HepG2 (cell line): ENCODE measurements around the gene RAPGEFL1. TPM values are rescaled to one million over a fixed set of nuclear protein-coding genes. Genes with fewer than 3 reads are reported as not detected.

Source experiments
- ELF3 ChIP-seq: IDR thresholded peaks from 2 replicates; pipeline ENCODE4 v1.6.1; 2016; ENCODE audit warnings: missing genetic modification reagents, missing compliant biosample characterization
- HDAC2 ChIP-seq: sonication (generic); formaldehyde crosslinking; IDR thresholded peaks from 2 replicates; pipeline ENCODE4 v1.4.0; 2020; ENCODE audit warnings: missing genetic modification reagents
- MZF1 ChIP-seq: sonication (generic); formaldehyde crosslinking; IDR thresholded peaks from 2 replicates; pipeline ENCODE4 v1.8.1; 2023; ENCODE audit warnings: mild to moderate bottlenecking, missing genetic modification reagents, borderline replicate concordance
- PCBP1 ChIP-seq: fragments of 200-400 bp; formaldehyde crosslinking; IDR thresholded peaks from 2 replicates; pipeline ENCODE4 v1.6.1; 2017; ENCODE audit warnings: mild to moderate bottlenecking, low read depth, low read length, borderline replicate concordance
- RXRA ChIP-seq: sonication (generic); formaldehyde crosslinking; IDR thresholded peaks from 2 replicates; pipeline ENCODE4 v1.5.1; 2020; ENCODE audit warnings: missing genetic modification reagents
- SMAD1 ChIP-seq: sonication (generic); formaldehyde crosslinking; IDR thresholded peaks from 2 replicates; pipeline ENCODE4 v1.4.0; 2020; ENCODE audit warnings: missing genetic modification reagents, low read depth, mild to moderate bottlenecking, borderline replicate concordance
- SRF ChIP-seq: IDR thresholded peaks from 2 replicates; pipeline ENCODE4 v1.6.1; 2011; ENCODE audit warnings: mild to moderate bottlenecking, low read depth, low read length, moderate library complexity
- TEAD3 ChIP-seq: optimal IDR thresholded peaks from 2 replicates; pipeline ENCODE3; 2016; ENCODE audit warnings: borderline replicate concordance
- TOE1 ChIP-seq: sonication (generic); formaldehyde crosslinking; IDR thresholded peaks from 2 replicates; pipeline ENCODE4 v1.4.0; 2020; ENCODE audit warnings: mild to moderate bottlenecking, missing genetic modification reagents
- ZNF232 ChIP-seq: sonication (generic); formaldehyde crosslinking; IDR thresholded peaks from 2 replicates; pipeline ENCODE4 v1.4.0; 2020; ENCODE audit warnings: missing genetic modification reagents, borderline replicate concordance
- ZNF460 ChIP-seq: sonication (generic); formaldehyde crosslinking; IDR thresholded peaks from 2 replicates; pipeline ENCODE4 v1.5.1; 2020; ENCODE audit warnings: missing genetic modification reagents, mild to moderate bottlenecking, borderline replicate concordance
- ZNF720 ChIP-seq: sonication (generic); formaldehyde crosslinking; IDR thresholded peaks from 2 replicates; pipeline ENCODE4 v1.4.0; 2020; ENCODE audit warnings: missing genetic modification reagents
- ZSCAN25 ChIP-seq: sonication (generic); formaldehyde crosslinking; IDR thresholded peaks from 2 replicates; pipeline ENCODE4 v1.8.0; 2022; ENCODE audit warnings: mild to moderate bottlenecking, missing genetic modification reagents
- polyA plus RNA-seq, 8 experiments: library from polyadenylated mRNA; depleted of rRNA in 3 of 8; stranded (reverse) in 7 of 8; unstranded in 1 of 8; fragments of >200 nt; fragmentation: Illumina TruSeq in 4 of 8; extraction: Trizol in 4 of 8; gene quantifications; 2 replicates each; pipeline versions ENCODE4 v1.2.1 to v1.2.3, GENCODE V29; 2011 to 2016; ENCODE audit warnings: low read depth in 4 of 8, missing spikeins in 1 of 8, mixed read lengths in 1 of 8; ENCODE audit not compliant: insufficient read depth in 1 of 8
- total RNA-seq, 5 experiments: library from RNA; depleted of rRNA; stranded (reverse); fragments of >200 nt; fragmentation: Illumina TruSeq; extraction: Trizol; gene quantifications; 2 replicates each; pipeline ENCODE4 v1.2.3, GENCODE V29; 2016; ENCODE audit warnings: low read depth in 1 of 5
- TF ChIP-seq, protein P1 (sequence below): sonication (generic); formaldehyde crosslinking; IDR thresholded peaks from 2 replicates; pipeline ENCODE4 v1.5.0; 2020; ENCODE audit warnings: missing genetic modification reagents
- TF ChIP-seq, protein P2 (sequence below): IDR thresholded peaks from 2 replicates; pipeline ENCODE4 v1.6.1; 2016; ENCODE audit warnings: missing biosample characterization, missing genetic modification reagents, low read depth
- TF ChIP-seq, protein P3 (sequence below): sonication (generic); formaldehyde crosslinking; IDR thresholded peaks from 2 replicates; pipeline ENCODE4 v1.4.0; 2020; ENCODE audit warnings: mild to moderate bottlenecking, low read depth, missing genetic modification reagents
- TF ChIP-seq, protein P4 (sequence below): sonication (generic); formaldehyde crosslinking; IDR thresholded peaks from 2 replicates; pipeline ENCODE4 v1.5.1; 2020; ENCODE audit warnings: mild to moderate bottlenecking, missing genetic modification reagents, moderate library complexity
- TF ChIP-seq, protein P5 (sequence below): sonication (generic); formaldehyde crosslinking; conservative IDR thresholded peaks from 2 replicates; pipeline ENCODE4 v1.4.0; 2020; ENCODE audit warnings: missing genetic modification reagents

RAPGEFL1 gene
- total and polyA plus RNA-seq, 2 of the 13 experiments (the other 11 are each of a cell fraction or from before 2014, with no cell fraction given) = 4.5 to 7.8 TPM

DNA sequence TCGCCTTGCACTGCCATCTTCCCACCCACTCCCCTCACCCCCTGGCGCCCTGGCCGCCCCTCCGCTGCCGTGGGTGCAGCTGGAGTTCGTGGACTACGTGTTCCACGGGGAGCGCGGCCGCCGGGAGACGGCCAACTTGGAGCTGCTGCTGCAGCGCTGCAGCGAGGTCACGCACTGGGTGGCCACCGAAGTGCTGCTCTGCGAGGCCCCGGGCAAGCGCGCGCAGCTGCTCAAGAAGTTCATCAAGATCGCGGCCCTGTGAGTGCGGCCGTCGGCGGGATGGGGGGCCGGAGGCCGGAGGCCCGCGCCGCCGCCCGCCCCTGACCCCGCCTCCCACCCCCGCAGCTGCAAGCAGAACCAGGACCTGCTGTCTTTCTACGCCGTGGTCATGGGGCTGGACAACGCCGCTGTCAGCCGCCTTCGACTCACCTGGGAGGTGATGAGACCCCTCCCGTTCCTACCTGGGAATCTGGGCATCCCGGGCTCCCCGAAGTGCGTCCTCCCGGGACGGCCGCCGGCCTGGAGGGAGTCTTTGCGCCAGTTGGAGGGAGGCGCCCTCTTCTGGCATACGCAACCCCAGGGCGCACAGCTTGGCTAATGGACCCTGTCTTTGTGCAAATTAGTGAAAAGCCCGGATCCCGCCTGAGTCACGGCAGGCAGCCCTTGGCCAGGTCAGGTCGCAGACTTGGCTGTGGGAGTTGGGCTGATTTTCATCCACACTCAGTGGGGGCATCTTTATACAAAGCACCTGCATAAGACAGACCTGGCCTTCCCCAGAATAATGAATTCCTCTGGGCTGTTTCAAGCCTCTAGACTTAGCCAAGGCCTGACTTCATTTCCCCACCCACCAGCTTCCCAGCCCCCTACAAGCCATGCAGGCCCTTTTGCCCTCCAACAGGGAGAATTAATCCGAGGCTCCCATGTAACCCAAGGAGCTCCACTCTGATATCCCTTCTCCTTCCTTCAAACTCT lies 14.3 kb downstream of the RAPGEFL1 start (continued):
- TF ChIP-seq, protein P1, sequence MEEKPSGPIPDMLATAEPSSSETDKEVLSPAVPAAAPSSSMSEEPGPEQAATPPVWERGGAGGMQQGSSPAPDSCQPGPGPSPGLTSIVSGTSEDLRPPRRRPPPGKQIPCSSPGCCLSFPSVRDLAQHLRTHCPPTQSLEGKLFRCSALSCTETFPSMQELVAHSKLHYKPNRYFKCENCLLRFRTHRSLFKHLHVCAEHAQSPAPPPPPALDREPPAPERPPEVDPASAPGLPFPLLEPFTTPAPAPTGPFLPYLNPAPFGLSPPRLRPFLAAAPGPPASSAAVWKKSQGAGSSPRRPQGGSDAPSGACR = 0 out of 2 replicates have a peak, but pooled peaks have one; percentile 12
- no peak for TF ChIP-seq ZSCAN25 (CRISPR knock-in tag)
- no peak for TF ChIP-seq ZNF232 (CRISPR knock-in tag)
- 0 out of 2 replicates have a peak, but pooled peaks have one; percentile 20 for TF ChIP-seq ELF3
- TF ChIP-seq SRF = no peak
- no peak for TF ChIP-seq PCBP1
- TF ChIP-seq RXRA (CRISPR knock-in tag) = 0 out of 2 replicates have a peak, but pooled peaks have one; percentile 57
- peak; percentile 53; the same call in 1 of the 2 replicates for TF ChIP-seq TOE1 (CRISPR knock-in tag)
- TF ChIP-seq, protein P2, sequence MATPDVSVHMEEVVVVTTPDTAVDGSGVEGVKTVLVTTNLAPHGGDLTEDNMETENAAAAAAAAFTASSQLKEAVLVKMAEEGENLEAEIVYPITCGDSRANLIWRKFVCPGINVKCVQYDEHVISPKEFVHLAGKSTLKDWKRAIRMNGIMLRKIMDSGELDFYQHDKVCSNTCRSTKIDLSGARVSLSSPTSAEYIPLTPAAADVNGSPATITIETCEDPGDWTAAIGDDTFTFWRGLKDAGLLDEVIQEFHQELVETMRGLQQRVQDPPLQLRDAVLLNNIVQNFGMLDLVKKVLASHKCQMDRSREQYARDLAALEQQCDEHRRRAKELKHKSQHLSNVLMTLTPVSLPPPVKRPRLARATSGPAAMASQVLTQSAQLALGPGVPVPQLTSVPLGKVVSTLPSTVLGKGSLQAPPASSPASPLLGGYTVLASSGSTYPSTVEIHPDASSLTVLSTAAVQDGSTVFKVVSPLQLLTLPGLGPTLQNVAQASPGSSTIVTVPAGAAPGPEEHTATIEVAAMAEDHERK (CRISPR knock-in tag) = no peak
- peak; percentile 47; the same call in 1 of the 2 replicates for TF ChIP-seq HDAC2 (CRISPR knock-in tag)
- TF ChIP-seq SMAD1 (CRISPR knock-in tag) = no peak; the same call in 1 of the 2 replicates
- no peak for TF ChIP-seq ZNF720 (CRISPR knock-in tag)
- TF ChIP-seq MZF1 (CRISPR knock-in tag) = no peak
- TF ChIP-seq, protein P3, sequence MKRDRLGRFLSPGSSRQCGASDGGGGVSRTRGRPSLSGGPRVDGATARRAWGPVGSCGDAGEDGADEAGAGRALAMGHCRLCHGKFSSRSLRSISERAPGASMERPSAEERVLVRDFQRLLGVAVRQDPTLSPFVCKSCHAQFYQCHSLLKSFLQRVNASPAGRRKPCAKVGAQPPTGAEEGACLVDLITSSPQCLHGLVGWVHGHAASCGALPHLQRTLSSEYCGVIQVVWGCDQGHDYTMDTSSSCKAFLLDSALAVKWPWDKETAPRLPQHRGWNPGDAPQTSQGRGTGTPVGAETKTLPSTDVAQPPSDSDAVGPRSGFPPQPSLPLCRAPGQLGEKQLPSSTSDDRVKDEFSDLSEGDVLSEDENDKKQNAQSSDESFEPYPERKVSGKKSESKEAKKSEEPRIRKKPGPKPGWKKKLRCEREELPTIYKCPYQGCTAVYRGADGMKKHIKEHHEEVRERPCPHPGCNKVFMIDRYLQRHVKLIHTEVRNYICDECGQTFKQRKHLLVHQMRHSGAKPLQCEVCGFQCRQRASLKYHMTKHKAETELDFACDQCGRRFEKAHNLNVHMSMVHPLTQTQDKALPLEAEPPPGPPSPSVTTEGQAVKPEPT (CRISPR knock-in tag) = no peak
- TF ChIP-seq TEAD3 (CRISPR knock-in tag) = no peak
- TF ChIP-seq, protein P4, sequence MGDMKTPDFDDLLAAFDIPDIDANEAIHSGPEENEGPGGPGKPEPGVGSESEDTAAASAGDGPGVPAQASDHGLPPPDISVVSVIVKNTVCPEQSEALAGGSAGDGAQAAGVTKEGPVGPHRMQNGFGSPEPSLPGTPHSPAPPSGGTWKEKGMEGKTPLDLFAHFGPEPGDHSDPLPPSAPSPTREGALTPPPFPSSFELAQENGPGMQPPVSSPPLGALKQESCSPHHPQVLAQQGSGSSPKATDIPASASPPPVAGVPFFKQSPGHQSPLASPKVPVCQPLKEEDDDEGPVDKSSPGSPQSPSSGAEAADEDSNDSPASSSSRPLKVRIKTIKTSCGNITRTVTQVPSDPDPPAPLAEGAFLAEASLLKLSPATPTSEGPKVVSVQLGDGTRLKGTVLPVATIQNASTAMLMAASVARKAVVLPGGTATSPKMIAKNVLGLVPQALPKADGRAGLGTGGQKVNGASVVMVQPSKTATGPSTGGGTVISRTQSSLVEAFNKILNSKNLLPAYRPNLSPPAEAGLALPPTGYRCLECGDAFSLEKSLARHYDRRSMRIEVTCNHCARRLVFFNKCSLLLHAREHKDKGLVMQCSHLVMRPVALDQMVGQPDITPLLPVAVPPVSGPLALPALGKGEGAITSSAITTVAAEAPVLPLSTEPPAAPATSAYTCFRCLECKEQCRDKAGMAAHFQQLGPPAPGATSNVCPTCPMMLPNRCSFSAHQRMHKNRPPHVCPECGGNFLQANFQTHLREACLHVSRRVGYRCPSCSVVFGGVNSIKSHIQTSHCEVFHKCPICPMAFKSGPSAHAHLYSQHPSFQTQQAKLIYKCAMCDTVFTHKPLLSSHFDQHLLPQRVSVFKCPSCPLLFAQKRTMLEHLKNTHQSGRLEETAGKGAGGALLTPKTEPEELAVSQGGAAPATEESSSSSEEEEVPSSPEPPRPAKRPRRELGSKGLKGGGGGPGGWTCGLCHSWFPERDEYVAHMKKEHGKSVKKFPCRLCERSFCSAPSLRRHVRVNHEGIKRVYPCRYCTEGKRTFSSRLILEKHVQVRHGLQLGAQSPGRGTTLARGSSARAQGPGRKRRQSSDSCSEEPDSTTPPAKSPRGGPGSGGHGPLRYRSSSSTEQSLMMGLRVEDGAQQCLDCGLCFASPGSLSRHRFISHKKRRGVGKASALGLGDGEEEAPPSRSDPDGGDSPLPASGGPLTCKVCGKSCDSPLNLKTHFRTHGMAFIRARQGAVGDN = peak; percentile 83
- TF ChIP-seq, protein P5, sequence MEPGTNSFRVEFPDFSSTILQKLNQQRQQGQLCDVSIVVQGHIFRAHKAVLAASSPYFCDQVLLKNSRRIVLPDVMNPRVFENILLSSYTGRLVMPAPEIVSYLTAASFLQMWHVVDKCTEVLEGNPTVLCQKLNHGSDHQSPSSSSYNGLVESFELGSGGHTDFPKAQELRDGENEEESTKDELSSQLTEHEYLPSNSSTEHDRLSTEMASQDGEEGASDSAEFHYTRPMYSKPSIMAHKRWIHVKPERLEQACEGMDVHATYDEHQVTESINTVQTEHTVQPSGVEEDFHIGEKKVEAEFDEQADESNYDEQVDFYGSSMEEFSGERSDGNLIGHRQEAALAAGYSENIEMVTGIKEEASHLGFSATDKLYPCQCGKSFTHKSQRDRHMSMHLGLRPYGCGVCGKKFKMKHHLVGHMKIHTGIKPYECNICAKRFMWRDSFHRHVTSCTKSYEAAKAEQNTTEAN (CRISPR knock-in tag) = peak; percentile 80
- TF ChIP-seq ZNF460 = no peak
